Endodermal cell (in vitro differentiated cells): ENCODE results near the gene HNRNPDL. TPM values are rescaled to one million over a fixed set of nuclear protein-coding genes. Genes with fewer than 3 reads are reported as not detected.

ENCODE experiments used
- DNase-seq: peaks from one replicate; pipeline ENCODE4 v3.0.0-alpha.2; 2017
- H3K27ac ChIP-seq: 2 replicates; pipeline ENCODE4 v1.5.1; 2013; ENCODE audit warnings: mild to moderate bottlenecking, low read depth, low read length, moderate library complexity
- H3K27me3 ChIP-seq: 2 replicates; pipeline ENCODE4 v1.6.1; 2013; ENCODE audit warnings: mild to moderate bottlenecking, low read length, moderate library complexity; ENCODE audit not compliant: insufficient read depth, control insufficient read depth, poor library complexity, severe bottlenecking
- H3K36me3 ChIP-seq: 2 replicates; pipeline ENCODE4 v1.7.0; 2013; ENCODE audit warnings: mild to moderate bottlenecking, low read length, moderate library complexity; ENCODE audit not compliant: control insufficient read depth, insufficient read depth
- H3K4me1 ChIP-seq: one replicate; pipeline ENCODE4 v1.7.0; 2013; ENCODE audit warnings: low read length; ENCODE audit not compliant: control insufficient read depth, insufficient read depth
- H3K4me3 ChIP-seq: 2 replicates; pipeline ENCODE4 v1.5.1; 2013; ENCODE audit warnings: mild to moderate bottlenecking, low read length, moderate library complexity
- H3K9ac ChIP-seq: 2 replicates; pipeline ENCODE4 v1.6.1; 2013; ENCODE audit warnings: mild to moderate bottlenecking, low read length, moderate library complexity; ENCODE audit not compliant: poor library complexity, severe bottlenecking; ENCODE audit errors: extremely low read depth
- H3K9me3 ChIP-seq: 2 replicates; pipeline ENCODE4 v1.6.1; 2013; ENCODE audit warnings: mild to moderate bottlenecking, low read length, moderate library complexity; ENCODE audit not compliant: control insufficient read depth
- H3K27ac Mint-ChIP-seq: 2 replicates; pipeline ENCODE4 v1.8.0; 2020; ENCODE audit warnings: mixed read lengths
- H3K27me3 Mint-ChIP-seq: 2 replicates; pipeline ENCODE4 v1.8.0; 2021; ENCODE audit warnings: mild to moderate bottlenecking, mixed read lengths; ENCODE audit not compliant: insufficient read depth
- H3K36me3 Mint-ChIP-seq: 2 replicates; pipeline ENCODE4 v1.8.0; 2020; ENCODE audit warnings: low read depth, mixed read lengths
- H3K4me1 Mint-ChIP-seq: 2 replicates; pipeline ENCODE4 v1.8.0; 2020; ENCODE audit warnings: mixed read lengths
- H3K4me3 Mint-ChIP-seq: 2 replicates; pipeline ENCODE4 v1.8.0; 2020; ENCODE audit warnings: mild to moderate bottlenecking, moderate library complexity, mixed read lengths
- H3K9me3 Mint-ChIP-seq: 2 replicates; pipeline ENCODE4 v1.8.0; 2020; ENCODE audit warnings: mild to moderate bottlenecking, mixed read lengths
- WGBS, 2 experiments: methylation state at CpG; one replicate each; pipeline versions ENCODE4 v1.1.5 to v1.1.7; 2013; ENCODE audit warnings: missing lambda C conversion rate in 2 of 2, mixed read lengths in 1 of 2; ENCODE audit not compliant: insufficient coverage in 1 of 2, insufficient read length in 1 of 2; 5-methylcytosine and 5-hydroxymethylcytosine counted together
- total RNA-seq, 2 donors: library from RNA; stranded (reverse); fragmentation: NEBNext Ultra II Directional in 1 of 2; extraction: Animal tissue kit (Norgen Biotek cat#: 25700) in 1 of 2; gene quantifications; 2 replicates in 1 of 2; 3 replicates in 1 of 2; pipeline ENCODE4 v1.2.1, GENCODE V29; 2021
- TF ChIP-seq, protein P1 (sequence below): fragments of 200-600 bp; sonication (generic); conservative IDR thresholded peaks from 2 replicates; pipeline ENCODE4 v1.5.0; 2021; ENCODE audit warnings: antibody characterized with exemption, mild to moderate bottlenecking

HNRNPDL gene
- total RNA-seq, 2 donors from 2014 or later = 368 to 383 TPM

DNA sequence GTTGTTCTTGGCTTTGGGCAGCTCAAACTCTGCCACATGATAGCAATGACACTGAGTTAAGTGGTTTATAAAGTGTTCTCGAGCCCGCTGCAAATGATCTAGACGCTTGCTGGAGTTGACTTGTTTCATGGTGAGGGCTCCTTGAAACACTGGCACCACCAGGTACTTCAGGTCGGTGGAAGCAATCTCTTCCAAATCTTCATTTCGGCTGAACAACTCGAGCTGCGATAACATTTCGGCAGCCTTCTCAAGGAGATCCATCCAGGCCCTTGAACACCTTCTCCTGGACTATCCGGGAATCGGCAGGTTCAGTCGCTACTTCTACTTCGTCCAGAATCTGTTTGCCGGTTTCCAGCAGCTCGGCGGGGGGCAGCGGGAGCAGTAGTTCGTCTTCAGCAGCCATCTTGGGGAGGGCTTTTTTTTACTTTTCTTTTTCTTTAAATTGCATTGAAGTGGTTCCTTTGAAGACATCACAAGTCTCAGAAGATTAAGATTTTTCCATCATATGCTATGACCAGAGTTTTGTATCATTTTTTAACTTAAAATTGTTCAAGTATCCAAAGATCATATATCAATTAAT is 28.0 kb downstream of the HNRNPDL start:
- Mint-ChIP-seq H3K4me3 (no peak overlapping the region), H3K36me3 (no peaks in the 10 kb centered on the region), H3K9me3 (no peaks in the 10 kb centered on the region), H3K27me3 (peaks cover 17% of the 10 kb centered on the region), H3K27ac (no peak overlapping the region), H3K4me1 (peaks cover 5% of the 10 kb centered on the region)
- Histone ChIP-seq H3K27ac (no peak overlapping the region), H3K4me1 (peaks cover 3% of the 10 kb centered on the region), H3K9me3 (no peaks in the 10 kb centered on the region), H3K9ac (no peak overlapping the region), H3K27me3 (no peaks in the 10 kb centered on the region), H3K36me3 (no peaks in the 10 kb centered on the region), H3K4me3 (no peak overlapping the region)
- WGBS, 2 experiments = 93 to 96% methylated on average over 15 to 17 of the region's 17 CpGs
- no peak for DNase-seq
- TF ChIP-seq, protein P1, sequence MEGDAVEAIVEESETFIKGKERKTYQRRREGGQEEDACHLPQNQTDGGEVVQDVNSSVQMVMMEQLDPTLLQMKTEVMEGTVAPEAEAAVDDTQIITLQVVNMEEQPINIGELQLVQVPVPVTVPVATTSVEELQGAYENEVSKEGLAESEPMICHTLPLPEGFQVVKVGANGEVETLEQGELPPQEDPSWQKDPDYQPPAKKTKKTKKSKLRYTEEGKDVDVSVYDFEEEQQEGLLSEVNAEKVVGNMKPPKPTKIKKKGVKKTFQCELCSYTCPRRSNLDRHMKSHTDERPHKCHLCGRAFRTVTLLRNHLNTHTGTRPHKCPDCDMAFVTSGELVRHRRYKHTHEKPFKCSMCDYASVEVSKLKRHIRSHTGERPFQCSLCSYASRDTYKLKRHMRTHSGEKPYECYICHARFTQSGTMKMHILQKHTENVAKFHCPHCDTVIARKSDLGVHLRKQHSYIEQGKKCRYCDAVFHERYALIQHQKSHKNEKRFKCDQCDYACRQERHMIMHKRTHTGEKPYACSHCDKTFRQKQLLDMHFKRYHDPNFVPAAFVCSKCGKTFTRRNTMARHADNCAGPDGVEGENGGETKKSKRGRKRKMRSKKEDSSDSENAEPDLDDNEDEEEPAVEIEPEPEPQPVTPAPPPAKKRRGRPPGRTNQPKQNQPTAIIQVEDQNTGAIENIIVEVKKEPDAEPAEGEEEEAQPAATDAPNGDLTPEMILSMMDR = no peak

- no peak overlapping the region for H3K27ac ChIP-seq
- TF ChIP-seq, protein P1 = no peak
- Mint-ChIP-seq H3K27me3 (peaks cover 17% of the 10 kb centered on the region), H3K4me1 (peaks cover 5% of the 10 kb centered on the region), H3K4me3 (no peak overlapping the region), H3K36me3 (no peaks in the 10 kb centered on the region), H3K9me3 (no peaks in the 10 kb centered on the region), H3K27ac (no peak overlapping the region)
- no peak overlapping the region for H3K9ac ChIP-seq
- H3K27me3 ChIP-seq = no peaks in the 10 kb centered on the region
- peaks cover 3% of the 10 kb centered on the region for H3K4me1 ChIP-seq
- no peak overlapping the region for H3K4me3 ChIP-seq
- no peak for DNase-seq
- H3K9me3 ChIP-seq = no peaks in the 10 kb centered on the region
- 96 to 100% methylated on average over 7 of the region's 7 CpGs for WGBS, 2 experiments
- no peaks in the 10 kb centered on the region for H3K36me3 ChIP-seq
These were observed 28.7 kb downstream of the HNRNPDL start for GRCh38 chr4:82401600-82401999.

- Histone ChIP-seq H3K4me3 (no peak overlapping the region), H3K9me3 (no peaks in the 10 kb centered on the region), H3K36me3 (no peaks in the 10 kb centered on the region), H3K27ac (no peak overlapping the region), H3K4me1 (no peaks in the 10 kb centered on the region), H3K9ac (no peak overlapping the region), H3K27me3 (no peaks in the 10 kb centered on the region)
- no peak overlapping the region for H3K4me3 Mint-ChIP-seq
- peaks cover 5% of the 10 kb centered on the region for H3K27me3 Mint-ChIP-seq
- DNase-seq = no peak
- H3K9me3 Mint-ChIP-seq = no peaks in the 10 kb centered on the region
- no peak overlapping the region for H3K27ac Mint-ChIP-seq
- H3K4me1 Mint-ChIP-seq = peaks cover 10% of the 10 kb centered on the region
- TF ChIP-seq, protein P1 = no peak
- no peaks in the 10 kb centered on the region for H3K36me3 Mint-ChIP-seq
- WGBS, 2 experiments = 100% methylated on average over 1 of the region's 1 CpG; no CpG with 5 or more reads in 1 of the 2 experiments
These were observed 32.0 kb downstream of the HNRNPDL start for GRCh38 chr4:82398263-82398662.
